Measurements from ENCODE around the gene TMED7.

Gene TMED7

GRCh38 chr5:115580941-115581340, 44.9 kb downstream of the TMED7 start:
- no peak for DNase-seq (ENCODE audit: low spot score)

DNA sequence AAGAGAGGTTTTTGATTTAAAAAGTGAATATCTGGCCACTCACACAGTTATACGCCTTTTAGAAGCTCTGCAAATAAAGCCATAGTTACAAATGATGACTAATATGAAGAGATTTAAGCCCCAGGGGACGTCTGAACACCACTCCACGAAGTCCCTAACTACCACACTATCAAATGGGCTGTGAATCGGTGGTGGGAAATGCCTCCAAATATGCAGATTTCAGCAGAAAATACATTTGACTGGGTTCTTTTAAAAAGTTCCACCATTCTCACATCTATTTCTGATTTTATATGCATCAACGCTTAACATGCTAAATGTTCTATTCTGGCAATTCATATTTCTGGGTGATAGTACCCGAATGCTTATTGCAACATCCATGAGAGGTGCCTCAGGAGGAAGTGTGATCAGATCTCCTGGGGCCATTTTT, 46.1 kb downstream of the TMED7 start:
- DNase-seq (ENCODE audit: low spot score): no peak

DNA sequence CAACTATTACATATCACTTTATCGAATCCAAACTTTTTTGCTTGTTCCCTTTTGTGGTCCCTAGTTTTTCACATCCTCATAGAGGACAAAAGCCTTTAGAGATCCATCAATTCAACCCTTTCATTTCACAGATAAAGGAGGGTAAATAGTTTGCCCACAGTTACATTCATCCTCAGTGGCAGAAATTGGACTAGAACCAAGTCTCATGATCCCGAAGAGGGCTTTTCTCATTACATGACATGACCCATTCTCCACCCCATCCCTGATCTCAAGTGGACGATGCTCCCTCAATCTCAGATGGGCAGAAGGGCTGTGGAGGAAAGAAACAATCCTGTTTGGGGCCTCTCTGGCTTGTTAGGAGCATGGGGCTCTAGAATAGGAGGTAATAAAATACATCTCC, 46.6 kb downstream of the TMED7 start:
- DNase-seq (ENCODE audit: low spot score): no peak

DNA sequence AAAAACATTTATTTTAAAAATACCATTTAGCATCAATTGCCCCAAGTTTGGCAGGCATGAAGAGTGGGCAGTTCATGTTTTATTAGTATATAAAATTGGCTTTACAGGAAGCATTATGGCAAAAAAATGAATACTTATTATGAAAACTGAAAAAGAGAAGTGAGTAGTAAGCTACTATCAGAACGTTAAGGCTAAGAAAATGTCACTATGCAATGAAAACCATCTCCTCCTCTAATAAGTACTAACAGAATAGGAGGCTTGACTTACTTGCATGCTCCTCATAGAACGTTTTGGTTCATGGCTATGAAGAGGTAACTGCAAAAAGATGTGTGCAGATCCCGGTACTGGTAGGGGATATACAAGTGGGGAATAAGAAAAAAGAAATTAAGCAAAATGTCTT, 47.2 kb downstream of the TMED7 start:
- no peak for DNase-seq (ENCODE audit: low spot score)

GRCh38 chr5:115577741-115578140, 48.1 kb downstream of the TMED7 start:
- no peak for DNase-seq (ENCODE audit: low spot score)

GRCh38 chr5:115577329-115577728, 48.5 kb downstream of the TMED7 start:
- no peak for DNase-seq (ENCODE audit: low spot score)

DNA sequence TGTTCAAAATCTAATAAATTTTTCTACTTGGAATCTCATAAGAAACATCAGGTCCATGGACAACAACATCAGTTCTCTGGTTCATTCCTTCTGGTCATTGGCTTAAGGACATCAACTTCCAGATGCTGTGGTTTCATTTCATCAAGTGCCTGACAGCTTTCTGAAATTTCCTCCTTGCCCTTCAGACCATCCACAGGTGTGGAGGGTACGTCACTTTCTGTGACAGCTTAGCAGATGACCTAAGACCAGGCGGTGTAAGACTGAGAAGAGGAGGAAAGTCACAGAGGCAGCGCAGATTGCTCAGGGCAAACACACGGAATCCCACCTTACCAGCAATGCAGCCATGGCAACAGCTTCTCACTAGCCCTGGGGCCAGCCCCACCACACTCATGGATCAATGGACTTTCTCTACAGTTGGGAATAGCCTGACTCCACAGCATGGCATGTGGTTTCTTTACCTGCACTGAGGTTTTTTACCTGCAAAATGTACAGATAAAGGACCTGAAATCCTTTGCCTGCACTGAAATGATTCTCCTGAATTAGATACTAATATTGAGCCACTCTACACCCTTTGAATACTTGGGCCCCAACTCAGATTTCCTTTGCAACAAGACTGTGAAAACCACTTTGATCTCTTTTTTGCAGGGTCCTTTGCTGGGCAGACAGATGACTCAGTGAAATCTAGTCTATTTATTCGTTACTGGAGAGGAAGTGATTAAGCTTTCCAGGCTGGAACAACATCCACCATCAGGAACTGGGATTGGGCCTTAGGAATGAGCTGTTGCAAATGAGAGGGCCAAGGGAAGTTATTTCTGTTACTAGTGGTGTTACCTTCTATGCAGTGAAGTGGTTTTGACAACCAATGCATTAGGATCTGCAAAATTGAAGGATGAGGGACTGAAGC, 50.4 kb downstream of the TMED7 start:
- peak; percentile 45 for DNase-seq (ENCODE audit: low spot score)

- DNase-seq (ENCODE audit: low spot score): no peak
These were observed 52.7 kb downstream of the TMED7 start for GRCh38 chr5:115573133-115573532.

- no peak for DNase-seq (ENCODE audit: low spot score)
These were observed 54.4 kb downstream of the TMED7 start for GRCh38 chr5:115571441-115571878.

DNA sequence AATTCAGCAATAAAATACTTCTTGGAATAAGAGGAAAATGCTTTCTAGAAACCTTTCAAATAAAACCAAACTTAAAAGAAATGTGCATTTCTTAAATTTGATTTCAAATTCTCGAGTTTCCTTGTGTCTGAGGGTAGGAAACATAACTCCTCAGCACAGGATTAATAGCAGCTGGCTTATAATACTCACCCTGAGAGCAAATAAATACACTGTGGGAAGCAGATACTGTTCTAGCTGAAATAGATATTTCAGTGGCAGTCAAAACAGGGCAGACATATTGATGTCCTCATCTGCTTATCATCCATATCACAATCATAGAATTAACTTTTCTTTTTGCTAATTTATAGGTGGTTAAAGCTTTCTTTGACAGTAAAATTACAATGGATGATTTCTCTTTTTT, 57.2 kb downstream of the TMED7 start:
- no peak for DNase-seq (ENCODE audit: low spot score)

DNA sequence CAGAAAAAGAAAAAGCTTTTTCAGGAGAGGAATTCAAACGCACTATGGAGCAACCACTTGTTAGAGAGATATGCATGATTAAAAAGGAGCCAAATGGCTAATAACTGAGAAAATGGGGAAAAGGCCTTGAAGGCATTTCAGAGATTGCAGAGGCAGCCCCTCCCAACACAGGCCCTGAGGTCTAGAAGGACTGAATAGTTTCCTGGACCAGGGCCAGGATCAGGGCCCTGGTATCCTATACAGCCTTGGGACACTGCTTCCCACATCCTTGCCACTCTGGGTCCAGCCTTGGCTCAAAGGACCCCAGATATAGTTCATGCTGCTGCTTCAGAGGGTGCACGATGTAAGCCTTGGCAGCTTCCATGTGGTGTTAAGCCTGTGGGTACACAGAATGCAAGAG, 60.6 kb downstream of the TMED7 start:
- no peak for DNase-seq (ENCODE audit: low spot score)

Data from NAMALWA (cell line).